ENCODE data around the gene HDAC11. TPM values are rescaled to one million over a fixed set of nuclear protein-coding genes. Genes with fewer than 3 reads are reported as not detected.

HDAC11 gene
- total and polyA plus RNA-seq, 2 of the 4 experiments (the other 2 are of a cell fraction), result 9.1 to 11.4 TPM

DNA sequence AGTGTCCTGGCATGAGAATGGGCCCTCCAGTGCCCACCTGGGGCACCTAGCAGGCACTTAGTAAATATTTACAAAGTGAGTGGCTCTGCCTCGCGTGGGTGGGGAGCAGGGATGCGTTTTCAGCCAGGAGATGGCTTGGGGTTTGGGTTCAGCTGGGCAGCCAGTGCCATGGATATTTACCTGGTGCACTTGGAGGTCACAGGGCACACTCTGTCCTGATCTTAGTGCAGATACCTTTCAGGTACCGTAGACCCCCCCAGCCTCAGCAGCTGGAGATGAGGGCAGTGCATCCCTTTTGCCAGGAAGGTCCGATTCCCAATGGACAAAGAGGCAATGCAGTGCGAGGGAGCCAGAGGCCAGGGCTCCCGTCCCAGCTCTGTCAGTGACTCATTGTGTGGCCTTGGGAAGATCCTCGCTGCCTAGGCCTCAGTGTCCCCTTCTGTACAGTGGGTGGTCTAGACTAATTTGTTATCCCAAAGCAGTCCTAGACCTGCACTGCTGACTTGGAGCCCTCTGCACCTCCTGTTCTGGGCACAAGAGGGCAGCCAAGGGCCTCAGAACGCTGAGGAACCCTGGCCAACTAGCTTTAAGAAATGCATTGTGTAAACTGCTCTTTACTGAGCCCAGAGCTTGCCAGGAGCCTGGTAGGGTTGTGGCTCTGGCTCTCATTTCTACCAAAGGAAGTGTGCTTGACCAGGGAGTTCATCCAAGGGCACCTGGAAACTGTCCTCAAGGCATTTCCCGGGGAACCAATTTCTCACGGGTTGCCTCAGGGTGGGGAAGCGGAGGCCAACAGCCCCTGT, 16.0 kb downstream of the HDAC11 start (continued):
- TF ChIP-seq MXI1 (IDR thresholded peaks at IDR 0.05; ENCODE audit: borderline replicate concordance, low read depth, low read length) (no peak), RCOR1 (IDR thresholded peaks at IDR 0.05; ENCODE audit: insufficient replicate concordance, low read length) (no peak)

DNA sequence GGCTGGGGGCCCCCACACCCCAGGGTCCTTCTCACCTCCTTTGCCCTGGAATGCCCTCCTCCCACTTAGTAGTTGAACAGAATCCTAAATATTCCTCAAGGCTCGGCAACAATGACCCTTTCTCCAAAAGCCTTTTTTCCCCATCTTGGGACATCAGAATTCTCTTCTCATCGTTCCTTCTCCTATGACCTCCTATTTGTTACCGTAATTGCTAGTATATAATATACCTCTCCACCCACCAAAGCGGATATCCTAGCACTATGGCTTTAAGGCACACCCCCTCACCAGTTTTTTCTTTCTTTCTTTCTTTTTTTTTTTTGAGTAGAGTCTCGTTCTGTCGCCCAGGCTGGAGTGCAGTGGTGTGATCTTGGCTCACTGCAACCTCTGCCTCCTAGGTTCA, 16.8 kb downstream of the HDAC11 start:
- no peak overlapping the region for H2AK5ac ChIP-seq (ENCODE audit: low read depth, low read length)
- no peak for DNase-seq
- H4K91ac ChIP-seq (ENCODE audit: insufficient read depth, low read depth, low read length), result no peak overlapping the region
- H2AK9ac ChIP-seq (replicated peaks; ENCODE audit: low read depth, low read length, poor library complexity), result no peak overlapping the region
- H3K4me3 ChIP-seq (ENCODE audit: insufficient read depth, low read depth, low read length), result no peak overlapping the region
- H3K4ac ChIP-seq (ENCODE audit: low read depth, low read length), result no peak overlapping the region
- H4K5ac ChIP-seq (ENCODE audit: low read depth, low read length), result no peak overlapping the region
- no peak overlapping the region for H3K14ac ChIP-seq (replicated peaks; ENCODE audit: low read depth, low read length)
- H3K27ac ChIP-seq (ENCODE audit: insufficient read depth, low read length), result no peak overlapping the region
- BruUV-seq (replicated peaks), result no TSS peak
- 40% methylated on average over 1 of the region's 6 CpGs; no CpG with 5 or more reads in 1 of the 2 experiments for WGBS, 2 experiments (ENCODE audit: extremely low coverage in 2 of 2, insufficient read length in 1 of 2)
- H2BK20ac ChIP-seq (ENCODE audit: low read depth, low read length), result no peak overlapping the region
- H3K4me1 ChIP-seq (ENCODE audit: control insufficient read depth, insufficient read depth, low read length), result 0 out of 2 replicates have a peak, but pooled peaks cover 1% of the 10 kb centered on the region
- H3K18ac ChIP-seq (ENCODE audit: low read depth, low read length), result no peak overlapping the region
- H2BK120ac ChIP-seq (ENCODE audit: low read depth, low read length), result no peak overlapping the region
- CTCF ChIA-PET, result interaction anchor here (0.5 to 3.2 kb wide), 12 partner anchors 10 to 405 kb away, joined by 3 to 86 read pairs (median 4); partner anchors contain the start of gene HDAC11
- no peaks in the 10 kb centered on the region; the same call in 1 of the 2 replicates for H4K20me1 ChIP-seq (ENCODE audit: insufficient read depth, low read length)
- no peaks in the 10 kb centered on the region for H3K27me3 ChIP-seq (ENCODE audit: control insufficient read depth, insufficient read depth, low read length)
- dilution Hi-C loops (cut with HindIII; ENCODE audit: low sequenced_read_pairs, unreplicated experiment) (no loop called here), intact Hi-C loops (cut with micrococcal nuclease) (loop anchor here (1.0 kb wide), 2 partner anchors 151 to 405 kb away; no protein-coding TSS in a partner anchor), in situ Hi-C loops (cut with MboI; ENCODE audit: low sequenced_read_pairs) (loop anchor here (5.0 to 25.0 kb wide), 3 partner anchors 150 to 615 kb away; partner anchors contain the start of genes CHCHD4 and WNT7A)
- no peak overlapping the region for H2AFZ ChIP-seq (replicated peaks; ENCODE audit: low read length, poor library complexity)
- H2BK15ac ChIP-seq (ENCODE audit: low read depth, low read length), result no peak overlapping the region
- no peaks in the 10 kb centered on the region for H3K9me3 ChIP-seq (ENCODE audit: control insufficient read depth, insufficient read depth, low read length)
- H2BK5ac ChIP-seq (ENCODE audit: low read depth, low read length, poor library complexity, severe bottlenecking), result no peak overlapping the region
- ATAC-seq (ENCODE audit: low read depth), result no peak
- POLR2A ChIA-PET (ENCODE audit: unreplicated experiment), result no interaction called here
- H3K79me1 ChIP-seq (ENCODE audit: low read depth in 1 of 2, low read length in 2 of 2), result no peaks in the 10 kb centered on the region
- H3K9me1 ChIP-seq (ENCODE audit: insufficient read depth, low read length), result no peaks in the 10 kb centered on the region
- TF ChIP-seq, protein P1, sequence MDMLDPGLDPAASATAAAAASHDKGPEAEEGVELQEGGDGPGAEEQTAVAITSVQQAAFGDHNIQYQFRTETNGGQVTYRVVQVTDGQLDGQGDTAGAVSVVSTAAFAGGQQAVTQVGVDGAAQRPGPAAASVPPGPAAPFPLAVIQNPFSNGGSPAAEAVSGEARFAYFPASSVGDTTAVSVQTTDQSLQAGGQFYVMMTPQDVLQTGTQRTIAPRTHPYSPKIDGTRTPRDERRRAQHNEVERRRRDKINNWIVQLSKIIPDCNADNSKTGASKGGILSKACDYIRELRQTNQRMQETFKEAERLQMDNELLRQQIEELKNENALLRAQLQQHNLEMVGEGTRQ (IDR thresholded peaks at IDR 0.05; ENCODE audit: low read depth, low read length), result no peak
- TF ChIP-seq MAZ (IDR thresholded peaks at IDR 0.05; ENCODE audit: borderline replicate concordance, low read depth, low read length), result no peak
- TF ChIP-seq CHD1 (IDR thresholded peaks at IDR 0.05; ENCODE audit: low read depth, low read length), result no peak
- TF ChIP-seq RFX5 (IDR thresholded peaks at IDR 0.05; ENCODE audit: low read depth, low read length), result no peak
- TF ChIP-seq MXI1 (IDR thresholded peaks at IDR 0.05; ENCODE audit: borderline replicate concordance, low read depth, low read length), result no peak
- no peak for TF ChIP-seq BHLHE40 (IDR thresholded peaks at IDR 0.05; ENCODE audit: low read depth, low read length)
- no peak for TF ChIP-seq RAD21 (IDR thresholded peaks at IDR 0.05; ENCODE audit: low read length)
- no peak for TF ChIP-seq RCOR1 (IDR thresholded peaks at IDR 0.05; ENCODE audit: insufficient replicate concordance, low read length)
- TF ChIP-seq ELK1 (IDR thresholded peaks at IDR 0.05; ENCODE audit: borderline replicate concordance, low read depth, low read length), result no peak
- H3K9ac ChIP-seq (ENCODE audit: low read depth, low read length), result no peak overlapping the region
- H3K36me3 ChIP-seq (ENCODE audit: control insufficient read depth, insufficient read depth, low read length), result peaks cover 2% of the 10 kb centered on the region; the same call in 1 of the 2 replicates
- H3K23ac ChIP-seq (ENCODE audit: low read depth, low read length), result no peak overlapping the region
- no peak overlapping the region for H3K56ac ChIP-seq (ENCODE audit: extremely low read depth, insufficient read depth, low read length)
- H4K8ac ChIP-seq (ENCODE audit: low read depth in 2 of 2, low read length in 2 of 2), result no peak overlapping the region
- no peak overlapping the region for H3K4me2 ChIP-seq (ENCODE audit: low read depth, low read length)

Data from IMR-90 (cell line).